ENCODE measurements around the gene CLEC3B. TPM values are rescaled to one million over a fixed set of nuclear protein-coding genes. Genes with fewer than 3 reads are reported as not detected.

CLEC3B gene
- total RNA-seq, 1 donor from 2014 or later: 41.7 TPM

DNA sequence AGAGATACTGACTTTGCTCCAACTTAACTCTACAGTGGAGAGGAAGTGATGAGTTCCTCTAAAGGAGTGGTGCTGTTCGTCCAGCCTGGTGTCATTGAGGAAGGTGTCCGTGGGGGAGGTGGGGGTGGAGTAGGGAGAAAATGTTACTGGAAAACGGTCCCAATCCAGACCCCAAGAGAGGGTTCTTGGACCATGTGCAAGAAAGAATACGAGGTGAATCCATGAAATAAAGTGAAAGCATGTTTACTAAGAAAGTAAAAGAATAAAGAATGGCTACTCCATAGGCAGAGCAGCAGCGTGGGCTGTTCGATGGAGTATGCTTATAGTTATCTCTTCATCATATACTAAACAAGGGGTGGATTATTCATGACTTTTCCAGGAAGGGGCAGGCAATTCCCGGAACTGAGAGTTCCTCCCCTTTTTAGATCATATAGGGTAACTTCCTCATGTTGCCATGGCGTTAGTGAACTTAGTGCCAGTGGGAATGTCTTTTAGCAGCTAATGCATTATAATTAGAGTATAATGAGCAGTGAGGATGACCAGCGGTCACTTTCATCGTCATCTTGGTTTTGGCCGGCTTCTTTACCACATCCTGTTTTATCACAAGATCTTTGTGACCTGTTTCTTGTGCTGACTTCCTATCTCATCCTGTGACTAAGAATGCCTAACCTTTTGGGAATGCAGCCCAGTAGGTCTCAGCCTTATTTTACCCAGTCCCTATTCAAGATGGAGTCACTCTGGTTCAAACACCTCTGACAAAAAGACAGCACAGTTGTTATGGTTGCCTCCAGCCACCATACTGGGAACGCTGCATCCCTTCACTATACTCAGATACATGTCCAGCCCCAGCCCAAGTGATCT, 38.6 kb downstream of the CLEC3B start:
- H3K4me3 ChIP-seq: no peak overlapping the region
- H3K9me3 ChIP-seq: no peaks in the 10 kb centered on the region
- H3K36me3 ChIP-seq: no peaks in the 10 kb centered on the region
- H3K27me3 ChIP-seq: no peaks in the 10 kb centered on the region
- no peak for TF ChIP-seq POLR2A (IDR thresholded peaks at IDR 0.05)
- no peak for TF ChIP-seq POLR2AphosphoS5 (IDR thresholded peaks at IDR 0.05; ENCODE audit: insufficient read depth in 1 of 2, low read depth in 1 of 2)
- TF ChIP-seq, protein P1, sequence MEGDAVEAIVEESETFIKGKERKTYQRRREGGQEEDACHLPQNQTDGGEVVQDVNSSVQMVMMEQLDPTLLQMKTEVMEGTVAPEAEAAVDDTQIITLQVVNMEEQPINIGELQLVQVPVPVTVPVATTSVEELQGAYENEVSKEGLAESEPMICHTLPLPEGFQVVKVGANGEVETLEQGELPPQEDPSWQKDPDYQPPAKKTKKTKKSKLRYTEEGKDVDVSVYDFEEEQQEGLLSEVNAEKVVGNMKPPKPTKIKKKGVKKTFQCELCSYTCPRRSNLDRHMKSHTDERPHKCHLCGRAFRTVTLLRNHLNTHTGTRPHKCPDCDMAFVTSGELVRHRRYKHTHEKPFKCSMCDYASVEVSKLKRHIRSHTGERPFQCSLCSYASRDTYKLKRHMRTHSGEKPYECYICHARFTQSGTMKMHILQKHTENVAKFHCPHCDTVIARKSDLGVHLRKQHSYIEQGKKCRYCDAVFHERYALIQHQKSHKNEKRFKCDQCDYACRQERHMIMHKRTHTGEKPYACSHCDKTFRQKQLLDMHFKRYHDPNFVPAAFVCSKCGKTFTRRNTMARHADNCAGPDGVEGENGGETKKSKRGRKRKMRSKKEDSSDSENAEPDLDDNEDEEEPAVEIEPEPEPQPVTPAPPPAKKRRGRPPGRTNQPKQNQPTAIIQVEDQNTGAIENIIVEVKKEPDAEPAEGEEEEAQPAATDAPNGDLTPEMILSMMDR (IDR thresholded peaks at IDR 0.05): no peak
- peaks cover 6% of the 10 kb centered on the region for H3K4me1 ChIP-seq
- intact Hi-C loops (cut with DNase I): no loop called here
- H3K27ac ChIP-seq: no peak overlapping the region
- no peak for DNase-seq (ENCODE audit: extremely low spot score in 2 of 2)

DNA sequence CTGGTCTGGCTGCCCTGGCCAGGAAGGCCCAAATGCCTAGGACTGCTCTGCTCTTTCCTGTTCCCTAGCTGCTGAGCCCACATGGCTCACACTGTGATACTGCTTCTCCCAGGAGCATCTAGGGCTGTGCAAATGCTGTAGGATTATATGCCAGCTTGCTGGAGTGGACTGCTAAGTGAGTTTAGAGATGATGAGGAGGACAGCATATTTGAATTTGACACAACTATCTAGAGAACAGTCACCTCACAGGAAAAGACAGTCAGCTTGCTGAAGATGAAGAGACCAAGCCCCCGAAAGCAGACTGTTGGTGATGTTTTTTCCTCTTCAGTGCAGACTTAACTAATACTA, 39.2 kb downstream of the CLEC3B start:
- H3K27me3 ChIP-seq: no peaks in the 10 kb centered on the region
- no peaks in the 10 kb centered on the region for H3K36me3 ChIP-seq
- TF ChIP-seq, protein P1 (IDR thresholded peaks at IDR 0.05): no peak
- TF ChIP-seq POLR2AphosphoS5 (IDR thresholded peaks at IDR 0.05; ENCODE audit: insufficient read depth in 1 of 2, low read depth in 1 of 2) (no peak), POLR2A (IDR thresholded peaks at IDR 0.05) (no peak)
- H3K9me3 ChIP-seq: no peaks in the 10 kb centered on the region
- no peak overlapping the region for H3K27ac ChIP-seq
- intact Hi-C loops (cut with DNase I): no loop called here
- peaks cover 6% of the 10 kb centered on the region for H3K4me1 ChIP-seq
- no peak overlapping the region for H3K4me3 ChIP-seq
- no peak for DNase-seq (ENCODE audit: extremely low spot score in 2 of 2)

DNA sequence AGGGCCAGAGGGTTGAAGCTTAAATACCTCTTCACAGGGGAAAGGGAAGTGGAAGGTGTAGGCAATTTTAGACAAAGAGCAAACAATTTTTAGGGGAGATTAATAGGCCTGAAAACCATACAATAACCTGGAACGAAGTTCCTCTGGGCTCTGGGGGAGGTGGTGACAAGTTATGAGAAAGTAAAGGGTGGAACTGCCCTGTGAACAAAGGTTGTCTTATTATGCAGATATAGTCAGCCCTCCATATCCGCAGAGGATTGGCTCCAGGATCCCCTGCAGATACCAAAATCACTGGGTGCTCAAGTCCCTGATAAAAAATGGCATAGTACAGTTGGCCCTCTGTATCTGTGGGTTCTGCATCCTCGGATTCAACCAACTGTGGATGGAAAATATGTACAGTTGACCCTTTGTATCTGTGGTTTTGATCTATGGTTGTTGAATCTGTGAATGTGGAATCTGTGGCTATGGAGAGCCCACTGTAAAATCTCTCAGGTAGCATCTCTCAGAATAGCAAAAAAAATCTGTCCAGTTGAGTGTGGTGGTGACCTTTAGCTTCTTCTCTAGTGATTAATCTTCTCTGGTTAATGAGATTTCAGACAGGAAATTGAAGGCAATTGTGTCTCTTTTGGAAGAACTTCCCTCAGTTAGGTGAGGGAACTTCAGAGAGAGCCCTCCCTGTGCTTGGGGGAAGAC, 40.2 kb downstream of the CLEC3B start:
- TF ChIP-seq POLR2A (IDR thresholded peaks at IDR 0.05) (no peak), POLR2AphosphoS5 (IDR thresholded peaks at IDR 0.05; ENCODE audit: insufficient read depth in 1 of 2, low read depth in 1 of 2) (no peak)
- no peak overlapping the region for H3K4me3 ChIP-seq
- no peaks in the 10 kb centered on the region for H3K9me3 ChIP-seq
- intact Hi-C loops (cut with DNase I): no loop called here
- no peaks in the 10 kb centered on the region for H3K36me3 ChIP-seq
- H3K27ac ChIP-seq: no peak overlapping the region
- DNase-seq (ENCODE audit: extremely low spot score in 2 of 2): no peak
- peaks cover 6% of the 10 kb centered on the region for H3K4me1 ChIP-seq
- H3K27me3 ChIP-seq: no peaks in the 10 kb centered on the region

DNA sequence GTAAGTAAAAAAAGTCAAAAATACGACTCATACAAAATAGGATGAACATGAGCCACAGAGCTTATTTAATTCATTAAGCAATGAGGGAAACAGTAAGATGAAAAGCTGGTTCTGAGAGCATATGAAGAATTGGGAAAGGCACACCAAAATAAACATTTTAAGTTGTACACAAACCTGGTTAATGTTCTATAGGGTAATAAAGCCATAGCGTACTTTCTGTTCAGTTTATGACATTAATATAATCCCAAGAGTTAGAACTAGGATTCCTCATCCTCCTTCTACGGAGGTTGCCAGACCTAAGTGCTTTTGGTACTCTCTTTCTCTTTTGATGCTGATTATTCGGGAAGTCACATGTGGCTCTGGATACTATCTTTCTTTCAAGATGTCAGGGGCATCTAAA, 41.4 kb downstream of the CLEC3B start:
- Histone ChIP-seq H3K27me3 (no peaks in the 10 kb centered on the region), H3K36me3 (no peaks in the 10 kb centered on the region), H3K4me3 (no peak overlapping the region), H3K27ac (no peak overlapping the region), H3K9me3 (no peaks in the 10 kb centered on the region), H3K4me1 (peaks cover 6% of the 10 kb centered on the region)
- no peak for DNase-seq (ENCODE audit: extremely low spot score in 2 of 2)
- intact Hi-C loops (cut with DNase I): no loop called here
- no peak for TF ChIP-seq POLR2AphosphoS5 (IDR thresholded peaks at IDR 0.05; ENCODE audit: insufficient read depth in 1 of 2, low read depth in 1 of 2)
- TF ChIP-seq POLR2A (IDR thresholded peaks at IDR 0.05): no peak
- TF ChIP-seq, protein P1 (IDR thresholded peaks at IDR 0.05): no peak

DNA sequence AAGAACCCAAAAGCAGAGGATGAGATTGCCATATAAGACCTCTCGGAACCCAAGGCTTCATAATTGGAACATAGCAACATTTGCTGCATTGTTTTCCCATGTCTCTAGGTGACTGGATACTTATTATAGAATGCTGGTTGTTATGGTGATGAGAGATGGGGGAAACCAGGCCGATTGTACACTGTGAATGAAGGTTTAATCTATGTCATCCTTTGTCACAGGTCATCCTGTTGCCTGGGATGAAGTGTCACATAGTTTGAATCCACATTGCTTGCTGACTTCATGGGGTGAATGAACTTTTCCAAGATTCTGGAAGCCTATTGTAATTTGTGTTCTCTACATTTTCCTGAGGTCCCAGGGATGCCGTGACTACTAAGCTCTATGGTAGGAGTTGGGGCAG, 41.8 kb downstream of the CLEC3B start:
- Histone ChIP-seq H3K9me3 (no peaks in the 10 kb centered on the region), H3K4me3 (no peak overlapping the region), H3K27ac (no peak overlapping the region), H3K36me3 (no peaks in the 10 kb centered on the region), H3K27me3 (no peaks in the 10 kb centered on the region), H3K4me1 (peaks cover 6% of the 10 kb centered on the region)
- TF ChIP-seq, protein P1 (IDR thresholded peaks at IDR 0.05): no peak
- intact Hi-C loops (cut with DNase I): no loop called here
- DNase-seq (ENCODE audit: extremely low spot score in 2 of 2): no peak
